K562 (cell line): ENCODE data around the gene PRM3. TPM values are rescaled to one million over a fixed set of nuclear protein-coding genes. Genes with fewer than 3 reads are reported as not detected.

Experiments
- BCOR ChIP-seq: fragments of 450-650 bp; IDR thresholded peaks from 2 replicates; pipeline ENCODE4 v1.6.1; 2016
- BHLHE40 ChIP-seq: IDR thresholded peaks from 2 replicates; pipeline ENCODE4 v1.6.1; 2011; ENCODE audit warnings: low read length, improper control_type of control experiment
- CBFA2T3 ChIP-seq: fragments of 450-650 bp; IDR thresholded peaks from 2 replicates; pipeline ENCODE4 v1.6.1; 2017
- E2F5 ChIP-seq: sonication (generic); formaldehyde crosslinking; IDR thresholded peaks from 2 replicates; pipeline ENCODE4 v1.8.0; 2022; ENCODE audit warnings: mild to moderate bottlenecking, missing genetic modification reagents
- FOXA3 ChIP-seq, 2 experiments: fragments of 450-650 bp in 1 of 2; sonication (generic) in 1 of 2; formaldehyde crosslinking; IDR thresholded peaks in 1 of 2; conservative IDR thresholded peaks in 1 of 2; 2 replicates each; pipeline versions ENCODE4 v1.4.0 to v1.8.0; 2020 to 2022; ENCODE audit warnings: mild to moderate bottlenecking in 2 of 2, missing genetic modification reagents in 1 of 2
- HINFP ChIP-seq: fragments of 450-650 bp; conservative IDR thresholded peaks from 2 replicates; pipeline ENCODE4 v1.6.1; 2016; ENCODE audit warnings: missing genetic modification characterization, low read depth, mild to moderate bottlenecking, control low read depth, missing compliant biosample characterization
- KDM1A ChIP-seq, 2 experiments: fragments of 450-650 bp; IDR thresholded peaks; 2 replicates each; pipeline ENCODE4 v1.6.1; 2016; ENCODE audit warnings: mild to moderate bottlenecking in 2 of 2
- LEF1 ChIP-seq: fragments of 450-650 bp; IDR thresholded peaks from 2 replicates; pipeline ENCODE4 v1.6.1; 2016; ENCODE audit warnings: mild to moderate bottlenecking
- NR2C2 ChIP-seq, 2 experiments: fragments of 200-800 bp in 1 of 2; sonication (Bioruptor generic) in 1 of 2; sonication (generic) in 1 of 2; formaldehyde crosslinking in 1 of 2; IDR thresholded peaks; 2 replicates each; pipeline versions ENCODE4 v1.6.1 to v1.8.0; 2016 to 2022; ENCODE audit warnings: mild to moderate bottlenecking in 1 of 2, missing compliant biosample characterization in 1 of 2, missing genetic modification characterization in 1 of 2, missing genetic modification reagents in 1 of 2
- POLR2A ChIP-seq: fragments of 450-650 bp; conservative IDR thresholded peaks from 2 replicates; pipeline ENCODE4 v1.6.1; 2016
- RBFOX2 ChIP-seq: fragments of 200-400 bp; formaldehyde crosslinking; IDR thresholded peaks from 2 replicates; pipeline ENCODE4 v1.6.1; 2017; ENCODE audit warnings: low read depth, mild to moderate bottlenecking, low read length, moderate library complexity
- RBM25 ChIP-seq: fragments of 200-400 bp; formaldehyde crosslinking; IDR thresholded peaks from 2 replicates; pipeline ENCODE4 v1.6.1; 2018; ENCODE audit warnings: low read length, low read depth, moderate library complexity; ENCODE audit not compliant: severe bottlenecking
- SMAD4 ChIP-seq: fragments of 250-450 bp; sonication (Bioruptor Pico); conservative IDR thresholded peaks from 2 replicates; pipeline ENCODE4 v1.8.0; 2021; ENCODE audit warnings: inconsistent platforms, mild to moderate bottlenecking, moderate library complexity
- SMARCE1 ChIP-seq: fragments of 450-650 bp; IDR thresholded peaks from 2 replicates; pipeline ENCODE4 v1.7.1; 2016; ENCODE audit warnings: mild to moderate bottlenecking
- TAL1 ChIP-seq: fragments of 450-650 bp; IDR thresholded peaks from 2 replicates; pipeline ENCODE4 v1.6.1; 2016; ENCODE audit warnings: mild to moderate bottlenecking
- TBL1XR1 ChIP-seq, 2 experiments: IDR thresholded peaks; 2 replicates each; pipeline ENCODE4 v1.6.1; 2012; ENCODE audit warnings: improper control_type of control experiment in 2 of 2, low read length in 2 of 2, mild to moderate bottlenecking in 1 of 2
- YY1 ChIP-seq, 3 experiments: IDR thresholded peaks; 2 replicates each; pipeline ENCODE4 v1.6.1; 2011; ENCODE audit warnings: low read length in 2 of 3, mild to moderate bottlenecking in 2 of 3, moderate library complexity in 2 of 3, borderline replicate concordance in 1 of 3, control low read depth in 1 of 3, low read depth in 1 of 3; ENCODE audit not compliant: insufficient read depth in 3 of 3, insufficient replicate concordance in 2 of 3, control insufficient read depth in 1 of 3, insufficient read length in 1 of 3; ENCODE audit errors: extremely low read depth in 1 of 3
- ZC3H8 ChIP-seq: fragments of 450-650 bp; IDR thresholded peaks from 2 replicates; pipeline ENCODE4 v1.6.1; 2017
- ZEB2 ChIP-seq: fragments of 450-650 bp; IDR thresholded peaks from 2 replicates; pipeline ENCODE4 v1.6.1; 2016
- ZFP36 ChIP-seq: fragments of 150-350 bp; IDR thresholded peaks from 2 replicates; pipeline ENCODE4 v1.6.1; 2018; ENCODE audit warnings: low read length, low read depth; ENCODE audit not compliant: partially characterized antibody
- ZNF589 ChIP-seq: fragments of 200-800 bp; sonication (Bioruptor generic); IDR thresholded peaks from 2 replicates; pipeline ENCODE4 v1.6.1; 2016; ENCODE audit warnings: low read depth, missing genetic modification characterization, missing compliant biosample characterization
- ZNF644 ChIP-seq: fragments of 200-800 bp; sonication (Bioruptor generic); IDR thresholded peaks from 2 replicates; pipeline ENCODE4 v1.6.1; 2016; ENCODE audit warnings: low read depth, missing genetic modification characterization, missing compliant biosample characterization
- polyA plus RNA-seq, 8 experiments: library from polyadenylated mRNA; depleted of rRNA in 4 of 8; stranded (reverse) in 5 of 8; unstranded in 3 of 8; fragments of >200 nt; fragmentation: Nextera tagmentation in 2 of 8; fragmentation: Illumina TruSeq in 1 of 8; extraction: Ambion mirVana in 2 of 8; extraction: Trizol in 1 of 8; gene quantifications; 2 replicates each; pipeline versions ENCODE4 v1.2.1 to v1.2.3, GENCODE V29; 2011 to 2014; ENCODE audit warnings: inconsistent platforms in 1 of 8, missing spikeins in 1 of 8
- total RNA-seq, 7 experiments: library from RNA; depleted of rRNA in 6 of 7; stranded (reverse); fragments of >200 nt in 6 of 7; fragmentation: Illumina TruSeq in 2 of 7; extraction: Trizol in 2 of 7; gene quantifications; 2 replicates each; pipeline versions ENCODE4 v1.2.1 to v1.2.3, GENCODE V29; 2011 to 2021; ENCODE audit warnings: low replicate concordance in 1 of 7
- TF ChIP-seq, protein P1 (sequence below): fragments of 450-650 bp; IDR thresholded peaks from 2 replicates; pipeline ENCODE4 v1.6.1; 2017; ENCODE audit warnings: antibody characterized with exemption

Gene PRM3
- total and polyA plus RNA-seq, 9 of the 15 experiments (the other 6 are each of a cell fraction or from before 2014, with no cell fraction given), result not detected

DNA sequence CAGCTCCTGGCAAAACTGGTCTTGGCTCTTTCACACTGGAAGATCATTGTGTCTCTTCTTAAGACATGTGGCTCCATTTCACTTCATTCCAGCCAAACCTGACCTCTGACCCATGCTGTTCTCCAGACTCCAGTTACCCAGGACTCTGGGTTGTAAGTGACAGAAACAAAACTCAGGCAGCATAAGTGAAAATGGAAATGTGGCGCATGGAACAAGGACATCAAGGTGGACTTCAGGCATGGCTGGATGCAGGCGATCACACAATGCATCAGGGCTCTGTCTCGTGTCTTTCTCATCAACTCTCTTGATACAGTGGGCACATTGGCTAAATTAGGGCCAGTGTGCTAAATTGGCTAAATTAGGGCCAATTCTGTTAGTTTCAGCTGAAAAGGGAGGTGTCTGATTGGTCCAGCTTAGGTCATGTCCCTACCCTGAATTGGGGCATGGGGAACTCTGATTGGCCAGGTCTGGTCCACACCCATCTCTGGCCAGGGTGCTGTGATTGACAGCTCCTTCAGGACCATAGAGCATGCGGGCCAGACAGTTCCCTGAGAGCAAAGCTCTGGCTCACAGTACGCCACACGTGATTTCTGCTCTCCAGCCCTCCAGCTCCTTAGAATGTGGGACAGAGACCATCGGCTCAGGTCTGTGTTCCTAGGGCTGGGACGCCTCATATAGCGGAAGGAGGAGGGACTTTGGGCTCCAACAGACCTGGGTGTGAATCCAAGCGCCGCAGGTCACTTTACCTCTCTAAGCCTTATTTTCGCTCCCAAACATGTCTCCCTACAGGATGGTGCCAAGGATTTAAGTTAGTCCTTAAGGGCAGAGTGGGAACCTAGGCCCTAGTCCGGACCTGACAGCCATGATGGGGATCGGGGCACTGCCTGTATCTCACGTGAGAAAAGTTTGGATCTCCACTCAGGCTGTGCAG lies 34.9 kb downstream of the PRM3 start (continued):
- TF ChIP-seq HINFP (tag) (no peak), NR2C2 (CRISPR knock-in tag; IDR thresholded peaks at IDR 0.05) (peak; percentile 66; the same call in 1 of the 2 replicates), NR2C2 (tag; IDR thresholded peaks at IDR 0.05) (peak; percentile 24; the same call in 1 of the 2 replicates), SMAD4 (0 out of 2 replicates have a peak, but pooled peaks have one; percentile 27), YY1 (IDR thresholded peaks at IDR 0.05; ENCODE audit: borderline replicate concordance in 1 of 3, control insufficient read depth in 1 of 3, extremely low read depth in 1 of 3, insufficient read depth in 3 of 3, insufficient read length in 1 of 3, insufficient replicate concordance in 2 of 3, low read depth in 1 of 3, low read length in 2 of 3) (peak; percentile 23 to 89 (median 71)), POLR2A (peak; percentile 85), RBM25 (peak; percentile 57), LEF1 (0 out of 2 replicates have a peak, but pooled peaks have one; percentile 29), SMARCE1 (0 out of 2 replicates have a peak, but pooled peaks have one; percentile 23), RBFOX2 (peak; percentile 45; the same call in 1 of the 2 replicates), ZEB2 (peak; percentile 38; the same call in 1 of the 2 replicates), BCOR (peak; percentile 60; the same call in 1 of the 2 replicates), CBFA2T3 (0 out of 2 replicates have a peak, but pooled peaks have one; percentile 15), KDM1A (IDR thresholded peaks at IDR 0.05) (peak in 1 of 2 experiments; percentile 63; a peak in 3 of 4 replicates), ZC3H8 (no peak), ZNF644 (tag) (no peak), TBL1XR1 (IDR thresholded peaks at IDR 0.05; ENCODE audit: low read length in 2 of 2) (0 out of 4 replicates have a peak, but pooled peaks of 1 of the 2 experiments have one; percentile 52), FOXA3 (CRISPR knock-in tag; conservative IDR thresholded peaks at IDR 0.05 in 1 of 2, IDR thresholded peaks at IDR 0.05 in 1 of 2) (0 out of 4 replicates have a peak, but pooled peaks of 1 of the 2 experiments have one; percentile 17), E2F5 (CRISPR knock-in tag) (0 out of 2 replicates have a peak, but pooled peaks have one; percentile 45), TAL1 (no peak), ZNF589 (no peak), BHLHE40 (peak; percentile 68), ZFP36 (no peak)
- TF ChIP-seq, protein P1, sequence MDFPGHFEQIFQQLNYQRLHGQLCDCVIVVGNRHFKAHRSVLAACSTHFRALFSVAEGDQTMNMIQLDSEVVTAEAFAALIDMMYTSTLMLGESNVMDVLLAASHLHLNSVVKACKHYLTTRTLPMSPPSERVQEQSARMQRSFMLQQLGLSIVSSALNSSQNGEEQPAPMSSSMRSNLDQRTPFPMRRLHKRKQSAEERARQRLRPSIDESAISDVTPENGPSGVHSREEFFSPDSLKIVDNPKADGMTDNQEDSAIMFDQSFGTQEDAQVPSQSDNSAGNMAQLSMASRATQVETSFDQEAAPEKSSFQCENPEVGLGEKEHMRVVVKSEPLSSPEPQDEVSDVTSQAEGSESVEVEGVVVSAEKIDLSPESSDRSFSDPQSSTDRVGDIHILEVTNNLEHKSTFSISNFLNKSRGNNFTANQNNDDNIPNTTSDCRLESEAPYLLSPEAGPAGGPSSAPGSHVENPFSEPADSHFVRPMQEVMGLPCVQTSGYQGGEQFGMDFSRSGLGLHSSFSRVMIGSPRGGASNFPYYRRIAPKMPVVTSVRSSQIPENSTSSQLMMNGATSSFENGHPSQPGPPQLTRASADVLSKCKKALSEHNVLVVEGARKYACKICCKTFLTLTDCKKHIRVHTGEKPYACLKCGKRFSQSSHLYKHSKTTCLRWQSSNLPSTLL, result no peak
